HG03439 (cell line): ENCODE data around the gene EEF1A2.
A peak's percentile ranks its signal among the peaks of the same experiment; 100 is the strongest.
"Not testable (repeated sequence)": the region's sequence is repeated elsewhere in the genome, so short reads cannot be mapped to it uniquely, and the experiment has no call there.

ENCODE experiments used
- ATAC-seq: cut with Tn5 transposase; IDR thresholded peaks from one replicate; pipeline ENCODE4 v1.9.1; 2021; ENCODE audit warnings: mild to moderate bottlenecking, moderate library complexity; ENCODE audit not compliant: unreplicated experiment

EEF1A2 gene

GRCh38 chr20:63521602-63522001 lies 22.7 kb upstream of the EEF1A2 start:
- no peak for ATAC-seq

DNA sequence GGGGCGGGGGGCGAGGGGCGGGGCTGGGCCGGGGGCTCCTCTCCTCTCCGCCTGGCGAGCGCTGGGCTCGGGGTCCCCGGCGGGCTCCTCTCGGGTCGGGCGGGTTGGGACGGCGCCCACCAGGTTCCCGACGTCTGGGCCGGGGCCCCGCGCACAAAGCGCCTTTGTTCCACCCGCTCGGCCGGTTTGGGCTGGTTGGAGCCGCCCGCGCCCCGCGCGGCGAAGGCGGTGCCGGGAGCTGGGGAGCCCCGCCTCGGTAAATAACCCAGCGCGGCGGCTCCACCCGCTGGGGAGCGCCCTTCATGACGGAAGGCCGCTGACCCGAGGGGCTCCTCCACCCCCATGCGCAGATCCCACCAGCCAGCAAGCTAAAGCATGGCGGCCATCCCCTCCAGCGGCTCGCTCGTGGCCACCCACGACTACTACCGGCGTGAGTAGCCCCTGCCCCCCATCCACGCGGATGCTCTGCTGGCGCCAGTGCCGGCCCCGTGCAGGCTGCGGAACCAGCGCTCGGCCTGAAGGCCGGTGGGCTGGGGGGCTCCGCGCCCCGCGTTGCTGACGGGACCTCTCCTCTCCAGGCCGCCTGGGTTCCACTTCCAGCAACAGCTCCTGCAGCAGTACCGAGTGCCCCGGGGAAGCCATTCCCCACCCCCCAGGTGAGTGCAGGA lies 22.2 kb upstream of the EEF1A2 start:
- peak; percentile 44 for ATAC-seq

- peak; percentile 63 for ATAC-seq
Measured at GRCh38 chr20:63520504-63520933, 21.6 kb upstream of the EEF1A2 start, which contains the start of gene PPDPF. TSS of gene PPDPF (plus strand) at chr20:63520765. CDS start at chr20:63521309, 544 bp downstream.

DNA sequence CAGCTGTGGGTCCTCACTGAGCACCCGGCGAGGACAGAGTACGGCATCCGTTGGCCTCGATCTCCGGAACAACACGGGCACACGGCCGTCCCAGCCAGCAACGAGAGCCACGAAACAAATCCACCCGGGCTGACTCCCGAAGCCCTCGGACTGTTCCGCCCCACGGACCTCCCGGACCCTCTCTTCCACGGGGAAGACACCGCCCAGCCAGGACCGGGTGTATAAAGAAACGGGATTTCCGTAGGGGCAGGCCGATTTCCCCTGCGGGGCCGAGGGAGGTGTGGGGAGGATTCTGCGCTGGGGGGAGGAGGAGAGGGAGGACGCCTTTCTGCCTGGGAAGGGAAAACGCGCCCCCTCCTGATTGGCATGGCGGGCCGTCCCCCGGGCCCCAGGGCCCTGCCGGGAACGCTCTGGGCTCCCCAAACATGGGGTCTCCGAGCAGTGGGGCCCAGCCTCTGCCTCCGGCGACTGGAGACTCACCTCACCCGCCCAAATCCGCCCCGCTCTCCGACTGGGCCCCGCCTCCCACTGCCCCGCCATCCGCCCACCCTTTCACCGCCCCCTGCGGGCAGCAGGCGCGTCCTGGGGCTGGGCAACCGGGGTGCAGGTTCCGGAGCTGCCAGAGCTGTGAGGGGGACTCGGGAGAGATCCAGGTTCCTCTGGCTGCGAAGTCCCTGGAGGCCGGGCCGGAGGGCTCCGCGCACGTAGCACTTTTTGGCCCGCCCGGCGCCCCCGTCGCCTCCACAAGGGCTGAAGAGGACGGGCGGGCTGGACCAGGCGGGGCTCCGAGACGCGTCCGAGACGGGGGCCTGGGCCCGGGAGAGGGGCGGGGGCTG lies 21.0 kb upstream of the EEF1A2 start:
- peak; percentile 46 for ATAC-seq

DNA sequence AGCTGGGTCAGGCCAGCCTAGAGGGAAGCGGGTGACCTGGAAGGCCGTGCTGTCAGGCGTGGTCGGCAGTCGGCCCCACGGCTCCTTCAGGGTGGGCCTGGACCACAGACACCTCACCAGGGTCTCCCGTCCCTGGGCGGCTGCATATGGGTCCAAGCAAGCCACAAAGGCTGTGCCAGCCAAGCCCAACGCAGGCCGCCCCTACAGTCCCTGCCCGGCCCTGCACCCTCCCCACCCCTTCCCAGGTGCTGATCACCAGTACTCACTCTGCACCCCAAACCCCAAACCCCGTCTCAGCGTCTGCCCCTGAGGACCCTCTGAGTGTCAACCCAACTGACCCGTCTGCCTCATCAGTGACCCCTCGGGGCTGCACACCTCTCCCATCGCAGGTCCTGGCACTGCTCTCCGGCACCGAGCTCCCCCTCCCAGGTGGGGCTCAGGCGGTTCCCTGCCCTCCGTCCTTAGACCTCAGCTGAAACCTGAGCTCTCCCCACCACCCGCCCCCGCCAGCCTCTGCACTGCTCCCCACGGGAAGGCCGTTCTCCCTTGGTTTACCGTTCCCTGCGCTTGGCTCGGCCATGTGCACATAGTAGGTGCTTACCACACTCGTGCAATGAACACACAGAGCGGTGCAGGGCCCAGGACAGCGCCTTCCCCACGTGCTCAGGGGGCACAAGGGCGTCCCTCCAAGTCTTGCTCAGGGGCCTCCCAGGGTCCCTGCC lies 20.2 kb upstream of the EEF1A2 start:
- ATAC-seq: no peak

DNA sequence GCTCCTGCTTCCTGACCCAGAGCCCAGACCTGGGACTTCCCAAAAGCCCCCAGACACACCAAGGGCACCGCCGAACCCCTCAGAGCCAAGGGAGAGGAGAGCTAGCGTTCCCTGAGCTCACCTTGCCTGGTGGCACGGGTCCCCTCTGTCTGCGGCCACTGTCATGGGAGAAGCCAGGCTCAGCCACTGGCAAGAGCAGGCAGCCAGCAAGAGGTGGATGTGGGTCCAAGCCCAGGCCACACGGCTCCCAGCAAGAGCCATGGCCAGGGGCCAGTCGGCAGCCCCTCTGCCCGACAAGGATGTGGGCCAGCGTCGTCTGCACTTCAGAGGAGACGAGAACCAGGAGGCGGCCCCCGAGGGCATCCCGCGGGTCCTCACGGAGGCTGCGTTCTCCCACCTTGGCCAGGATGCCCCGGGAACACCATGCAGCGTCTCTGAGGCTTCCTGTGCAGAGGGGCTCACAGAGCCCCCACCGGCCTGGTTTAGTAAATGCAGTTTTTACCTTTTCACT lies 19.5 kb upstream of the EEF1A2 start:
- no peak for ATAC-seq

- no peak for ATAC-seq
Measured at GRCh38 chr20:63517376-63518309, 18.8 kb upstream of the EEF1A2 start.

- not testable (repeated sequence) for ATAC-seq
Measured at GRCh38 chr20:63514520-63514919, 15.6 kb upstream of the EEF1A2 start.

GRCh38 chr20:63513207-63513606 lies 14.3 kb upstream of the EEF1A2 start:
- no peak for ATAC-seq

- ATAC-seq: no peak
Measured at GRCh38 chr20:63509088-63509564, 10.2 kb upstream of the EEF1A2 start.

DNA sequence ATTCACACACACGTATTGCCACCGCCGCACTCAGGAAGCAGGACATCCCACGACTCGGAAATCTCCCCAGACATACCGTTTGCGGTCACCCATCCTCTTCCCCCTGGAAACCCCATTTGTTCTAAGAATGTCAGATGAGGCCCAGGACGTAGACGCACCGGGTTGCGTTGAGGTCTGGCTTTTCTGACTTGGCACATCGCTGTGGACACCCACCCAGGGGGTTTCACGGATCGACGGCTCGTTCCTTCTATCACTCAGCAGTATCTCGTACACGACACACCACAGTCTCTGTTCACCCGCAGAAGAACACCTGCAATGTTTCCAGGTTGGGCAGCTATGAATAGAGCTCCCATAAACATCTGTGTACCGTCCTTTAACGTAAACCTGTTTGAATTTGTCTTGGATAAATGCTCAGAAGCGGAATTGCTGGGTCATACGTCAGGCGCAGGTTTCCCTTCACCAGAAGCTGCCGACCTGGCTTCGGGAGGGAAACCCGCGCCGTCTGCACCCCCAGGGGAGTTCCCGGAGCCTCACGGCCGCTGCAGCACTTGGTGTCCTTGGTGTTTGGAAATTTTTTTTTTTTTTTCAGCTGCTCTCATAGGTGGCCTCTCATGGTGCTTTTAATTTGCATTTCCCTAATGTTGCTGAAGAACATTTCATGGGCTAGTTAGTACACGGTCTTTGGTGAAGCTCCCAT lies 9.3 kb upstream of the EEF1A2 start:
- ATAC-seq: no peak

- no peak for ATAC-seq
Measured at GRCh38 chr20:63507083-63507743, 8.3 kb upstream of the EEF1A2 start.

DNA sequence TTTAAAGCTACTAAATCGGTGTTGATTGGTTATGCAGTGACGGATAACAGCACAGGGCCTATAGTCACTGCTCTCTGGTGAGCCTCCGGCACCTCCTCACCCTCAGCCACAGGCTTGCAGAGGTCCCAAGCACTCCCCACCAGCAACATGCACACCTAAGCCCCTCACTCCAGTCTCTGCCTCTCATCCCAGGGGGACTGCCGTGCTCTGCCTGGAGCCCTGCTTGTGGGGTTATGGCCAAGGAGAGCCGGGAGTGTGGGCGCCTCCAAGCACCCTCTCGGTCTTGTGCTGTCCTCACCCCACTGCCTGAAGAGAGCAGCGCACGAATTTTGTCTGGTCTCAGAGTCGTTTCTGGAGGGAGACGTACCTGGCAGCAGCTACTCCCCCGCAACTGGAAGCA lies 6.8 kb upstream of the EEF1A2 start:
- ATAC-seq: no peak

GRCh38 chr20:63505281-63505680 lies 6.4 kb upstream of the EEF1A2 start:
- ATAC-seq: no peak

DNA sequence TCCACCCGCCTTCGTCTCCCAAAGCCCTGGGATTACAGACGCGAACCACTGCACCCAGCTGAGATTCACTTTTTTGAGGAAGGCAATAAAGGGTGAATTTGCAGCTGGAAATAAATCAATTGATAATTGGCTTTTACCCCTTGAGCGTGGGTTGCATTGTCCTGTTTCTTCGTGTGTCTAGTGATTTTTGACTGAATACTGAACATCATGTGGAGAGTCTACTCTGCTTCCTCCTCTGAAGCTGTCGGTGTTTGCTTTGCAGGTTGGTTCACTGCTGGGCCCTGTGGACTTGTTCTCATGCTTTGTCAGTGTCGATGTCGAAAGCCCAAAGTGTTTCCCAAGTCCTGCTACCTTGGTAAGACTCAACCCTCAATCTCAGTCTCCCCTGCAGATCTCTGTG lies 5.8 kb upstream of the EEF1A2 start:
- no peak for ATAC-seq

DNA sequence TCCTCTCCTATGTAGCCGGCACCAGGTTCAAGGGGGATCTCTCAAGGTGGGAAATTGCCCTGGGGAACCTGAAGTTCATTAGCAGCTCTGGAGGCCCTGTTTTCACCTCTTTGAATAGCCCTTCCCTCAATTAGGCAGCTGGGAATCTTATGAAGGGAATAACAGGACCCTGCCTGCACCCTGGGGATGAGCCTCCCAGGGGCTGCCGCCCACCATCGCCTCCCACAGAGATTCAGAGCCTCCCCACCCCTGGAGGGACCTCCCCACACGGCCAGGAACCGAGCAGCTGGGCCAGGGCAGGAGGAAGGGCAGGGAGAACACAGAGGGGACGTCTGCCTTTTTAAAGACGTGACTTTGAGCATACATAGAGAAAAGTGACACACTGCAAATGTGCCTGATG lies 4.6 kb upstream of the EEF1A2 start:
- no peak for ATAC-seq

DNA sequence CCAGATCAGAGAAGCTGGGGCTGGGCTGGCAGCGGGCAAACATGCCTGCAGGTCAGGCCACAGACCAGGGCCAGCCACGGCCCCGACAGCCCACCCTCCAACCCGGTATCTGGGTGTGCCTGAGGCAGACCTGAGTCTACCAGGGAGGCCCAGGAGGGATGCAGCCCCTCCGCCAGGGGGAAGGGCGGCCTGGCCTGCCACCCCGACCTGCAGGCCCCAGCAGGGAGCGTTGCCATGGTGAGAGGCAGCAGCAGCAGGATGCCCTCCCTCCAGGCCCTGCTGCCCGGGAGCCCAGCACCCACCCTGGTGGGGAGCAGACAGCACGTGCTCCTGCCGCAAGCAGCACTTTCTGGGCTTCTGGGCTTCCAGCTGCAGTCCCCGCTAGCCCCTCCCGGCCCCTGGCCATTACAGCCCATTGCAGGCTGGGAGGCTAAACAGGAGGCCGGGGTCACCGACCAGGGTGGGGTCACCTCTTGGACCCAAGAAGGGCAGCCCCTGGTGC lies 3.8 kb upstream of the EEF1A2 start:
- ATAC-seq: no peak

DNA sequence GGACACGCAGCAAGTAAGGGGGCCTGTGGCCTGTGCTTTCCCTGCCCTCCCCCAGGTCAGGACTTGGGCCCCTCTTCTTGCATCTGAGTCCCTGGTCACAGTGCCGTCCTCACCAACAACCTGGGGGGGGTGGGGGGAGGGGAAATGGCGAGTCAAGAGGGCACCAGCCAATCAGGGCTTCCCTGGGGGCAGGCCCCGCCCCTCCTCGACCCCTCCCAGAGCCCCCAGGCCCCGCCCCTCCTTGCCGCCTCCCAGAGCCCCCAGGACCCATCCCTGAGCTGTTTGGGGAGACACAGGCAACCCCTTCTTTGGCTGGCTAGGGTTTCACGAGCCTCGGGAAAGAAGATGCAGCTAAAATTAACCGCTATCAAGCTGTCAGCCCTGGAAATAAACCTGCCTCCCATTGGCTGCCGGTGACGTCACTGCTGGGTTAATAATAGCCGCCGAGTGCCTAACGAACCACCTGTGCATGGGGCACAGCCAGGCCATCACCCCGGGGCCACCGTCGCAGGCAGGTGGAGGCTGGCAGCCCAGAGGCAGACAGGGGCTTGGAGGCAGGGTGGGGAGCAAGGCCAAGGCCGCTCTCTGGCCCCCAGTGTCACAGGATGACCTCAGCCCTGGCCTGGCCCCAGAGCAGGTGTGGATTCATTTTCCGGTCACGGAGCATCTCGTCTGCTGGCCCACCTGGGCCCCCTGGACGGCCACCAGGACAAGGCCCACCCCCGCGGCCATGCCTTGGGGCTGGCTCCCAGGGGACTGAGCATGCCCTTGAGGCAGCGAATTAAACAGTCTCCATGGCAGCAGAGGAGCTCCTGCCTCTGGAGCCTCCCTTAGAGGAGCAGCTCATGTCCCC lies 3.2 kb upstream of the EEF1A2 start:
- no peak for ATAC-seq
